ENCODE measurements around the gene VAMP1. TPM values are rescaled to one million over a fixed set of nuclear protein-coding genes. Genes with fewer than 3 reads are reported as not detected.
"Not testable (repeated sequence)": the region's sequence is repeated elsewhere in the genome, so short reads cannot be mapped to it uniquely, and the experiment has no call there.

Gene VAMP1
- total RNA-seq, 2 experiments from 2014 or later, result 49.2 to 59.1 TPM

DNA sequence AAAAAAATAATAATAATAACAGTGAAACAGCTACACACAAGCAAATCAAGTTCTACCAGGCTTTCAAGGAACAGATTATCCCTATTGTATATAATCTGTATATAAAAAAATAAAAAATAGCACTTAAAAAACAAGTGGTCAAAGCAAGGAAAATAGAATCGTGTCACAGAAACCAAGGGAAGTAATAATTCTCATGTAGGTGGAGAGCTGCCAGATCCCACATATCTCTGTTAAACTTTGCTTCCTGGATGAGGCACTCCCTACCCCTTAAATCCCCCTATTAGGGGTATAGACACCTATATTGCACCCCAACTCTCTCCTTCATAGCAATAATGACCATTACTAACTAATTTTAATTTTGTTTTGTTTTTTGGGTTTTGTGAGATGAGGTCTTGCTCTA is 30.1 kb downstream of the VAMP1 start:
- no peaks in the 10 kb centered on the region for H3K27me3 Mint-ChIP-seq
- peaks cover 43% of the 10 kb centered on the region for H3K4me1 Mint-ChIP-seq
- no peaks in the 10 kb centered on the region for H3K9me3 Mint-ChIP-seq (ENCODE audit: low read depth)
- DNase-seq (no peak), ATAC-seq (no peak)
- H3K27ac Mint-ChIP-seq, result no peak overlapping the region
- CTCF ChIA-PET, result interaction anchor here (1.0 to 2.7 kb wide), 3 partner anchors 11 to 25 kb away, joined by 4 to 15 read pairs (median 9); no protein-coding TSS in a partner anchor
- H3K4me3 Mint-ChIP-seq, result no peak overlapping the region
- H3K36me3 Mint-ChIP-seq, result peaks cover 5% of the 10 kb centered on the region

DNA sequence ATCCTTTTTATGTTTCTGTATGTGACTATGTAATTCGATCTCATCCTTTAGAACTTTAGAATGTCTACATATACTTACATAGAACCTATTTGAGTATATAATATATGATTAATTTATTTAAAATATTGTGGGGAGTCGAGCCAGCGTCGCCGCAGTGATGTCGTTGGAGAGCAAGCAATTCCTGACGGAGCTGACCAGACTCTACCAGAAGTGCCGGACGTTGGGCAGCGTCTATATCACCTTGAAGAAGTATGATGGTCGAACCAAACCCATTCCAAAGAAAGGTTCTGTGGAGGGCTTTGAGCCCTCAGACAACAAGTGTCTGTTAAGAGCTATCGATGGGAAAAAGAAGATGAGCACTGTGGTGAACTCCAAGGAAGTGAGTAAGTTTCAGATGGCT is 32.1 kb downstream of the VAMP1 start:
- ATAC-seq (no peak), DNase-seq (no peak)
- Mint-ChIP-seq H3K9me3 (ENCODE audit: low read depth) (no peaks in the 10 kb centered on the region), H3K4me3 (no peak overlapping the region), H3K27me3 (no peaks in the 10 kb centered on the region), H3K27ac (no peak overlapping the region), H3K36me3 (peaks cover 1% of the 10 kb centered on the region), H3K4me1 (peaks cover 40% of the 10 kb centered on the region)
- CTCF ChIA-PET, result interaction anchor here (1.3 to 2.7 kb wide), 6 partner anchors 12 to 104 kb away, joined by 3 to 15 read pairs (median 5); partner anchors contain the start of gene TAPBPL

DNA sequence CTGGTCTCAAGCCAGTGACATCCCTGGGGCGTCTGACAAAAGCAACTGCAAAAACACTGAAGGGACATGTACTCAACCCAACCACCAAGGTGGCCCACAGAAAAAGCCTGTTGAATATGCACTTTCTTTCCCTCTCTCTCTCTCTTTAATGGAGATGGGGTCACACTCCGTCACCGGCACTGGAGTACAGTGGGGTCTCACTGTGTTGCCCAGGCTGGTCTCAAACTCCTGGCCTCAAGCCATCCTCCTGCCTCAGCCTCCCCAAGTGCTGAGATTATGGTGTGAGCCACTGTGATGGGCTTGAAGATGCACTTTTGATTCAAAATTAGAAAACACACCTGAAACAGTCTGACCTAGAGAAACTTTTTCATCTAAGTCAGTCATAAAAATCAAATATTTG is 32.9 kb downstream of the VAMP1 start:
- Mint-ChIP-seq H3K4me3 (no peak overlapping the region), H3K4me1 (peaks cover 38% of the 10 kb centered on the region)
- CTCF ChIA-PET, result interaction anchor here (1.3 to 6.7 kb wide), 4 partner anchors 8 to 103 kb away, joined by 3 to 43 read pairs (median 10); partner anchors contain the start of gene CD27

DNA sequence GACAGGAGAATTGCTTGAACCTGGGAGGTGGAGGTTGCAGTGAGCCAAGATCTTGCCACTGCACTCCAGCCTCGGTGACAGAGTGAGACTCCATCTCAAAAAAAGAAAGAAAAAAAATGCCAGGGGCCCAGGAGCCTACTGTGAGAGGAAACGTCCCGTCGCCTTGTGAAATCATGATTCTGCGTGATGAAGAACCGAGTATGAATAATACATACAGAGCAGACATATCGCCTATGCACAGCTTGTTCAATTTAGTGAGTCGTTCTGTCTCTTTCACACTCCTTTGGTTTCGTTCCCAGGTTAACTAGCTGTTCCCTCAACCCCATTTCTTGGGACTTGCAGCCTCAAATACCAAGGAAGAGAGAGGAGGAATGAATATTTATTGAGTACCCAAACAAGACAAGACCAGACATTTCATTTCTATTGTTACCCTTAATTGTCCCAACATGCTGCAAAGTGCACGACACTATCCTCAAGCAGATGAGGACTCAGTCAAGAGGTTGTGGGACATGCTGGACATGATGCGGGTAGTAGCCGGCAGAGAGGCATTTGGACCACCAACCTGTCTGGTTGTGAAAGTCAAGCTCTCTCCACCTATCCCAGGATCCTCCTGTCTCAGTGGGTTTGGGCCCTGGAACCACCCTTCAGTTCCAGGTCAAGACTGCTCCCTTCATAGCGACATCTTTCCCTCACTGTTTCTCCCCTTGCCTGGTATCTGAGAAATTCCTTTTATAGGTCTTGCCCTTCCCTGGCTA is 34.3 kb downstream of the VAMP1 start:
- Mint-ChIP-seq H3K36me3 (no peaks in the 10 kb centered on the region), H3K4me1 (peaks cover 38% of the 10 kb centered on the region), H3K4me3 (no peak overlapping the region), H3K27me3 (no peaks in the 10 kb centered on the region), H3K27ac (no peak overlapping the region), H3K9me3 (ENCODE audit: low read depth) (no peaks in the 10 kb centered on the region)
- no peak for ATAC-seq
- CTCF ChIA-PET, result interaction anchor here (0.7 to 6.7 kb wide), 4 partner anchors 9 to 29 kb away, joined by 3 to 43 read pairs (median 4); partner anchors contain the start of gene CD27
- DNase-seq, result no peak

More for the DNA sequence above, 32.9 kb downstream of the VAMP1 start:
- no peak for ATAC-seq
- DNase-seq, result no peak
- no peaks in the 10 kb centered on the region for H3K9me3 Mint-ChIP-seq (ENCODE audit: low read depth)
- peaks cover 1% of the 10 kb centered on the region for H3K36me3 Mint-ChIP-seq
- H3K27me3 Mint-ChIP-seq, result no peaks in the 10 kb centered on the region
- no peak overlapping the region for H3K27ac Mint-ChIP-seq

- ATAC-seq, result peak; percentile 85
- H3K36me3 Mint-ChIP-seq, result no peaks in the 10 kb centered on the region
- H3K4me1 Mint-ChIP-seq, result peaks cover 49% of the 10 kb centered on the region
- CTCF ChIA-PET, result interaction anchor here (1.1 to 6.7 kb wide), 7 partner anchors 9 to 104 kb away, joined by 3 to 43 read pairs (median 13); partner anchors contain the start of genes CD27 and TAPBPL
- peak; percentile 68 for DNase-seq
- H3K27ac Mint-ChIP-seq, result peak overlapping the region; percentile 86
- no peaks in the 10 kb centered on the region for H3K27me3 Mint-ChIP-seq
- H3K4me3 Mint-ChIP-seq, result peak overlapping the region; percentile 58
- no peaks in the 10 kb centered on the region for H3K9me3 Mint-ChIP-seq (ENCODE audit: low read depth)
Measured at GRCh38 chr12:6434205-6435140, 36.0 kb downstream of the VAMP1 start.

- CTCF ChIA-PET, result interaction anchor here (0.8 to 6.7 kb wide), 6 partner anchors 9 to 107 kb away, joined by 3 to 43 read pairs (median 14); partner anchors contain the start of genes CD27 and TAPBPL
- no peak for ATAC-seq
- peaks cover 49% of the 10 kb centered on the region for H3K4me1 Mint-ChIP-seq
Measured at GRCh38 chr12:6432991-6433390, 37.5 kb downstream of the VAMP1 start.

GRCh38 chr12:6430124-6430989 is 40.1 kb downstream of the VAMP1 start:
- ATAC-seq (no peak), DNase-seq (peak; percentile 57)
- Mint-ChIP-seq H3K9me3 (ENCODE audit: low read depth) (no peaks in the 10 kb centered on the region), H3K36me3 (no peaks in the 10 kb centered on the region), H3K27me3 (no peaks in the 10 kb centered on the region), H3K4me1 (peaks cover 71% of the 10 kb centered on the region), H3K27ac (peak overlapping the region; percentile 61), H3K4me3 (no peak overlapping the region)
- CTCF ChIA-PET, result no interaction called here

More at GRCh38 chr12:6432991-6433390, 37.5 kb downstream of the VAMP1 start:
- DNase-seq, result no peak
- H3K27ac Mint-ChIP-seq, result peak overlapping the region; percentile 72
- H3K27me3 Mint-ChIP-seq, result no peaks in the 10 kb centered on the region
- H3K4me3 Mint-ChIP-seq, result no peak overlapping the region
- H3K9me3 Mint-ChIP-seq (ENCODE audit: low read depth), result no peaks in the 10 kb centered on the region
- no peaks in the 10 kb centered on the region for H3K36me3 Mint-ChIP-seq

DNA sequence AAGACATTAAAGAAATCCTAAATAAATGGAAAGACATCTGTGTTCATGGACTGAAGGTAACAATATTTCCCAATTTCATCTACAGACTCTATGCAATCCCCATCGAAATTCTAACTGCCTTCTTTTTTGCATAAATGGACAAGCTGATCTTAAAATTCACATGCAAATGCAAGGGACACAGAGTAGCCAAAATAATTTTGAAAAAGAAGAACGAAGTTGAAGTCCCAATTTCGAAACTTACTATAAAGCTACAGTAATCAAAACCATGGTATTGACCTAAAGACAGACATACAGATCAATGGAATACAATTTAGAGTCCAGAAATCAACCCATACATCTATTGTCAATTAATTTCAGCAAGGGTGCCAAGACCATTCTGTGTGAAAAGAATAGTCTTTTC is 42.2 kb downstream of the VAMP1 start:
- CTCF ChIA-PET, result interaction anchor here (0.9 to 8.1 kb wide), 4 partner anchors 23 to 109 kb away, joined by 3 to 171 read pairs (median 38); partner anchors contain the start of genes GAPDH and TAPBPL
- H3K4me3 Mint-ChIP-seq, result no peak overlapping the region
- H3K27ac Mint-ChIP-seq, result peak overlapping the region; percentile 92

DNA sequence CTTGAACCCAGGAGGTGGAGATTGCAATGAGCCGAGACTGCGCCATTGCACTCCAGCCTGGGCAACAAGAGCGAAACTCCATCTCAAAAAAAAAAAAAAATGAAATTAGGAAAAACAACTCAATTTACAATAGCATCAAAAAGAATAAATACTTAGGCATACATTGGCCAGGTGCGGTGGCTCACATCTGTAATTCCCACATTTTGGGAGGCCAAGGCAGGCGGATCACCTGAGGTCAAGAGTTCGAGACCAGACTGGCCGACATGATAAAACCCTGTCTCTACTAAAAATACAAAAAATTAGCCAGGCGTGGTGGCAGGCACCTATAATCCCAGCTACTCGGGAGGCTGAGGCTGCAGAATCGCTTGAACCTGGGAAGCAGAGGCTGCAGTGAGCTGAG is 42.7 kb downstream of the VAMP1 start:
- peak overlapping the region; percentile 56 for H3K4me3 Mint-ChIP-seq
- ATAC-seq; H3K36me3 Mint-ChIP-seq; DNase-seq; H3K9me3 Mint-ChIP-seq (ENCODE audit: low read depth); H3K27me3 Mint-ChIP-seq: not testable (repeated sequence)
- CTCF ChIA-PET, result interaction anchor here (0.9 to 8.1 kb wide), 6 partner anchors 11 to 110 kb away, joined by 4 to 171 read pairs (median 23); partner anchors contain the start of genes GAPDH and VAMP1
- peaks cover 69% of the 10 kb centered on the region for H3K4me1 Mint-ChIP-seq
- H3K27ac Mint-ChIP-seq, result peak overlapping the region; percentile 92

More for the DNA sequence above, 42.2 kb downstream of the VAMP1 start:
- DNase-seq (no peak), ATAC-seq (no peak)
- Mint-ChIP-seq H3K9me3 (ENCODE audit: low read depth) (no peaks in the 10 kb centered on the region), H3K4me1 (peaks cover 70% of the 10 kb centered on the region), H3K27me3 (no peaks in the 10 kb centered on the region), H3K36me3 (no peaks in the 10 kb centered on the region)

GRCh38 chr12:6426882-6427671 is 43.4 kb downstream of the VAMP1 start:
- ATAC-seq (peak; percentile 75), DNase-seq (peak; percentile 92)
- CTCF ChIA-PET, result interaction anchor here (0.7 to 8.1 kb wide), 9 partner anchors 12 to 111 kb away, joined by 3 to 171 read pairs (median 6); partner anchors contain the start of genes GAPDH and VAMP1
- H3K9me3 Mint-ChIP-seq (ENCODE audit: low read depth), result no peaks in the 10 kb centered on the region
- peak overlapping the region; percentile 56 for H3K4me3 Mint-ChIP-seq
- no peaks in the 10 kb centered on the region for H3K36me3 Mint-ChIP-seq
- H3K27ac Mint-ChIP-seq, result peak overlapping the region; percentile 92
- peaks cover 66% of the 10 kb centered on the region for H3K4me1 Mint-ChIP-seq
- no peaks in the 10 kb centered on the region for H3K27me3 Mint-ChIP-seq

- DNase-seq (no peak), ATAC-seq (no peak)
- no peaks in the 10 kb centered on the region for H3K36me3 Mint-ChIP-seq
- H3K27me3 Mint-ChIP-seq, result peaks cover under 1% of the 10 kb centered on the region
- CTCF ChIA-PET, result interaction anchor here (0.7 to 8.1 kb wide), 16 partner anchors 9 to 328 kb away, joined by 3 to 171 read pairs (median 6); partner anchors contain the start of genes COPS7A, GAPDH, TAPBPL and VAMP1
- peak overlapping the region; percentile 92 for H3K27ac Mint-ChIP-seq
- H3K4me3 Mint-ChIP-seq, result peak overlapping the region; percentile 14
- peaks cover 59% of the 10 kb centered on the region for H3K4me1 Mint-ChIP-seq
- H3K9me3 Mint-ChIP-seq (ENCODE audit: low read depth), result no peaks in the 10 kb centered on the region
Measured at GRCh38 chr12:6425590-6426531, 44.6 kb downstream of the VAMP1 start.
